ENCODE measurements around the gene BRD3OS. TPM values are rescaled to one million over a fixed set of nuclear protein-coding genes. Genes with fewer than 3 reads are reported as not detected.
A peak's percentile ranks its signal among the peaks of the same experiment; 100 is the strongest.

The BRD3OS gene
- total and polyA plus RNA-seq, 2 of the 13 experiments (the other 11 are each of a cell fraction or from before 2014, with no cell fraction given), result 4.9 to 5.7 TPM

DNA sequence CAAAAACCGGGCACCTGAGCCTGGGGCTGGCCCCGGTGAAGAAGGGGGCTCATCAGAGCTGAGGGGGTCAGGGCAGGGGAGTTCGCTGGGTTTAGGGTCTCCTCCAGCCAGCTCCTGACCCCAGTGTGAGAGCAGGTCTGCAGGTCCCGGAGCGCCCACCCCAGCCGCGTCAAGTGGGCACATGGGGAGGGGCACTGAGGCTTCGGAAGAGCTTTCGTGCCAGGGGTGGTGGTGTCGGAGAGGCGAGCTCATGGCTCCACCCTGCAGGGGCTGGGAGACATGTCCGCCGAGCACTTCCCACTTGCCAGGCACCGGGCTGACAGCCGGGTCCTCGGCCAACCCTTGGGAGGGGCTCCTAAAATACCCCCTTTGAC, 46.4 kb upstream of the BRD3OS start (continued):
- TF ChIP-seq, protein P1, sequence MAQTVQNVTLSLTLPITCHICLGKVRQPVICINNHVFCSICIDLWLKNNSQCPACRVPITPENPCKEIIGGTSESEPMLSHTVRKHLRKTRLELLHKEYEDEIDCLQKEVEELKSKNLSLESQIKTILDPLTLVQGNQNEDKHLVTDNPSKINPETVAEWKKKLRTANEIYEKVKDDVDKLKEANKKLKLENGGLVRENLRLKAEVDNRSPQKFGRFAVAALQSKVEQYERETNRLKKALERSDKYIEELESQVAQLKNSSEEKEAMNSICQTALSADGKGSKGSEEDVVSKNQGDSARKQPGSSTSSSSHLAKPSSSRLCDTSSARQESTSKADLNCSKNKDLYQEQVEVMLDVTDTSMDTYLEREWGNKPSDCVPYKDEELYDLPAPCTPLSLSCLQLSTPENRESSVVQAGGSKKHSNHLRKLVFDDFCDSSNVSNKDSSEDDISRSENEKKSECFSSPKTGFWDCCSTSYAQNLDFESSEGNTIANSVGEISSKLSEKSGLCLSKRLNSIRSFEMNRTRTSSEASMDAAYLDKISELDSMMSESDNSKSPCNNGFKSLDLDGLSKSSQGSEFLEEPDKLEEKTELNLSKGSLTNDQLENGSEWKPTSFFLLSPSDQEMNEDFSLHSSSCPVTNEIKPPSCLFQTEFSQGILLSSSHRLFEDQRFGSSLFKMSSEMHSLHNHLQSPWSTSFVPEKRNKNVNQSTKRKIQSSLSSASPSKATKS (CRISPR knock-in tag; IDR thresholded peaks at IDR 0.05), result no peak
- TF ChIP-seq ZFP37 (CRISPR knock-in tag; IDR thresholded peaks at IDR 0.05; ENCODE audit: borderline replicate concordance), result 0 out of 2 replicates have a peak, but pooled peaks have one; percentile 30
- TF ChIP-seq, protein P2, sequence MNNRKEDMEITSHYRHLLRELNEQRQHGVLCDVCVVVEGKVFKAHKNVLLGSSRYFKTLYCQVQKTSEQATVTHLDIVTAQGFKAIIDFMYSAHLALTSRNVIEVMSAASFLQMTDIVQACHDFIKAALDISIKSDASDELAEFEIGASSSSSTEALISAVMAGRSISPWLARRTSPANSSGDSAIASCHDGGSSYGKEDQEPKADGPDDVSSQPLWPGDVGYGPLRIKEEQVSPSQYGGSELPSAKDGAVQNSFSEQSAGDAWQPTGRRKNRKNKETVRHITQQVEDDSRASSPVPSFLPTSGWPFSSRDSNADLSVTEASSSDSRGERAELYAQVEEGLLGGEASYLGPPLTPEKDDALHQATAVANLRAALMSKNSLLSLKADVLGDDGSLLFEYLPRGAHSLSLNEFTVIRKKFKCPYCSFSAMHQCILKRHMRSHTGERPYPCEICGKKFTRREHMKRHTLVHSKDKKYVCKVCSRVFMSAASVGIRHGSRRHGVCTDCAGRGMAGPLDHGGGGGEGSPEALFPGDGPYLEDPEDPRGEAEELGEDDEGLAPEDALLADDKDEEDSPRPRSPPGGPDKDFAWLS (CRISPR knock-in tag; IDR thresholded peaks at IDR 0.05; ENCODE audit: borderline replicate concordance), result peak; percentile 55; the same call in 1 of the 2 replicates
- TF ChIP-seq, protein P3, sequence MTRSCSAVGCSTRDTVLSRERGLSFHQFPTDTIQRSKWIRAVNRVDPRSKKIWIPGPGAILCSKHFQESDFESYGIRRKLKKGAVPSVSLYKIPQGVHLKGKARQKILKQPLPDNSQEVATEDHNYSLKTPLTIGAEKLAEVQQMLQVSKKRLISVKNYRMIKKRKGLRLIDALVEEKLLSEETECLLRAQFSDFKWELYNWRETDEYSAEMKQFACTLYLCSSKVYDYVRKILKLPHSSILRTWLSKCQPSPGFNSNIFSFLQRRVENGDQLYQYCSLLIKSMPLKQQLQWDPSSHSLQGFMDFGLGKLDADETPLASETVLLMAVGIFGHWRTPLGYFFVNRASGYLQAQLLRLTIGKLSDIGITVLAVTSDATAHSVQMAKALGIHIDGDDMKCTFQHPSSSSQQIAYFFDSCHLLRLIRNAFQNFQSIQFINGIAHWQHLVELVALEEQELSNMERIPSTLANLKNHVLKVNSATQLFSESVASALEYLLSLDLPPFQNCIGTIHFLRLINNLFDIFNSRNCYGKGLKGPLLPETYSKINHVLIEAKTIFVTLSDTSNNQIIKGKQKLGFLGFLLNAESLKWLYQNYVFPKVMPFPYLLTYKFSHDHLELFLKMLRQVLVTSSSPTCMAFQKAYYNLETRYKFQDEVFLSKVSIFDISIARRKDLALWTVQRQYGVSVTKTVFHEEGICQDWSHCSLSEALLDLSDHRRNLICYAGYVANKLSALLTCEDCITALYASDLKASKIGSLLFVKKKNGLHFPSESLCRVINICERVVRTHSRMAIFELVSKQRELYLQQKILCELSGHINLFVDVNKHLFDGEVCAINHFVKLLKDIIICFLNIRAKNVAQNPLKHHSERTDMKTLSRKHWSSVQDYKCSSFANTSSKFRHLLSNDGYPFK (CRISPR knock-in tag; IDR thresholded peaks at IDR 0.05; ENCODE audit: borderline replicate concordance), result peak; percentile 31; the same call in 1 of the 2 replicates
- TF ChIP-seq RXRB (CRISPR knock-in tag; IDR thresholded peaks at IDR 0.05; ENCODE audit: borderline replicate concordance), result no peak
- TF ChIP-seq ZNF350 (CRISPR knock-in tag; IDR thresholded peaks at IDR 0.05; ENCODE audit: borderline replicate concordance, low read depth), result peak; percentile 57; the same call in 1 of the 2 replicates
- TF ChIP-seq ZMAT3 (CRISPR knock-in tag; conservative IDR thresholded peaks at IDR 0.05), result 0 out of 2 replicates have a peak, but pooled peaks have one; percentile 4
- TF ChIP-seq, protein P4, sequence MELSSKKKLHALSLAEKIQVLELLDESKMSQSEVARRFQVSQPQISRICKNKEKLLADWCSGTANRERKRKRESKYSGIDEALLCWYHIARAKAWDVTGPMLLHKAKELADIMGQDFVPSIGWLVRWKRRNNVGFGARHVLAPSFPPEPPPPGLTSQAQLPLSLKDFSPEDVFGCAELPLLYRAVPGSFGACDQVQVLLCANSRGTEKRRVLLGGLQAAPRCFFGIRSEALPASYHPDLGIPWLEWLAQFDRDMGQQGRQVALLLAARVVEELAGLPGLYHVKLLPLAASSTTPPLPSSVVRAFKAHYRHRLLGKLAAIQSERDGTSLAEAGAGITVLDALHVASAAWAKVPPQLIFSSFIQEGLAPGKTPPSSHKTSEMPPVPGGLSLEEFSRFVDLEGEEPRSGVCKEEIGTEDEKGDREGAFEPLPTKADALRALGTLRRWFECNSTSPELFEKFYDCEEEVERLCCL (CRISPR knock-in tag; IDR thresholded peaks at IDR 0.05; ENCODE audit: borderline replicate concordance), result peak; percentile 83; the same call in 1 of the 2 replicates
- TF ChIP-seq, protein P5, sequence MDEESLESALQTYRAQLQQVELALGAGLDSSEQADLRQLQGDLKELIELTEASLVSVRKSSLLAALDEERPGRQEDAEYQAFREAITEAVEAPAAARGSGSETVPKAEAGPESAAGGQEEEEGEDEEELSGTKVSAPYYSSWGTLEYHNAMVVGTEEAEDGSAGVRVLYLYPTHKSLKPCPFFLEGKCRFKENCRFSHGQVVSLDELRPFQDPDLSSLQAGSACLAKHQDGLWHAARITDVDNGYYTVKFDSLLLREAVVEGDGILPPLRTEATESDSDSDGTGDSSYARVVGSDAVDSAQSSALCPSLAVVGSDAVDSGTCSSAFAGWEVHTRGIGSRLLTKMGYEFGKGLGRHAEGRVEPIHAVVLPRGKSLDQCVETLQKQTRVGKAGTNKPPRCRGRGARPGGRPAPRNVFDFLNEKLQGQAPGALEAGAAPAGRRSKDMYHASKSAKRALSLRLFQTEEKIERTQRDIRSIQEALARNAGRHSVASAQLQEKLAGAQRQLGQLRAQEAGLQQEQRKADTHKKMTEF (CRISPR knock-in tag; IDR thresholded peaks at IDR 0.05), result peak; percentile 38; the same call in 1 of the 2 replicates
- TF ChIP-seq ZNF703 (CRISPR knock-in tag; IDR thresholded peaks at IDR 0.05; ENCODE audit: borderline replicate concordance), result peak; percentile 87; the same call in 1 of the 2 replicates
- 0 out of 2 replicates have a peak, but pooled peaks have one; percentile 23 for TF ChIP-seq TP53 (CRISPR knock-in tag; conservative IDR thresholded peaks at IDR 0.05)
- TF ChIP-seq, protein P6, sequence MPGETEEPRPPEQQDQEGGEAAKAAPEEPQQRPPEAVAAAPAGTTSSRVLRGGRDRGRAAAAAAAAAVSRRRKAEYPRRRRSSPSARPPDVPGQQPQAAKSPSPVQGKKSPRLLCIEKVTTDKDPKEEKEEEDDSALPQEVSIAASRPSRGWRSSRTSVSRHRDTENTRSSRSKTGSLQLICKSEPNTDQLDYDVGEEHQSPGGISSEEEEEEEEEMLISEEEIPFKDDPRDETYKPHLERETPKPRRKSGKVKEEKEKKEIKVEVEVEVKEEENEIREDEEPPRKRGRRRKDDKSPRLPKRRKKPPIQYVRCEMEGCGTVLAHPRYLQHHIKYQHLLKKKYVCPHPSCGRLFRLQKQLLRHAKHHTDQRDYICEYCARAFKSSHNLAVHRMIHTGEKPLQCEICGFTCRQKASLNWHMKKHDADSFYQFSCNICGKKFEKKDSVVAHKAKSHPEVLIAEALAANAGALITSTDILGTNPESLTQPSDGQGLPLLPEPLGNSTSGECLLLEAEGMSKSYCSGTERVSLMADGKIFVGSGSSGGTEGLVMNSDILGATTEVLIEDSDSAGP (CRISPR knock-in tag; IDR thresholded peaks at IDR 0.05; ENCODE audit: borderline replicate concordance), result no peak
- TF ChIP-seq HNRNPUL1 (IDR thresholded peaks at IDR 0.05; ENCODE audit: low read depth, low read length), result no peak
- TF ChIP-seq SOX5 (CRISPR knock-in tag; IDR thresholded peaks at IDR 0.05; ENCODE audit: borderline replicate concordance), result no peak
- no peak for TF ChIP-seq ZEB1 (IDR thresholded peaks at IDR 0.05; ENCODE audit: insufficient replicate concordance, low read depth)
- TF ChIP-seq SMARCE1 (IDR thresholded peaks at IDR 0.05; ENCODE audit: borderline replicate concordance), result no peak
